Cardiac septum (tissue), 1 donor: ENCODE results near the gene SPATA31C1. TPM values are rescaled to one million over a fixed set of nuclear protein-coding genes. Genes with fewer than 3 reads are reported as not detected.

Experiments
- total RNA-seq: library from RNA; stranded (reverse); fragmentation: NEBNext Ultra II Directional; extraction: Animal tissue kit (Norgen Biotek cat#: 25700); gene quantifications from one replicate; pipeline ENCODE4 v1.2.1, GENCODE V29; 2021
- donor health status: DM: no; HTN: no; CAD: no.

The SPATA31C1 gene
- total RNA-seq, 1 donor from 2014 or later, result not detected

Other genes starting within 250 kb of the SPATA31C1 start
- gene CTSL, start 191.8 kb upstream of the SPATA31C1 start, total RNA-seq, result 116 TPM
- not detected for gene SPATA31E1, start 35.1 kb upstream of the SPATA31C1 start, total RNA-seq
- 1.8 TPM for gene CDK20, start 56.6 kb downstream of the SPATA31C1 start, total RNA-seq
- gene SPATA31C2, start 220.5 kb downstream of the SPATA31C1 start, total RNA-seq, result not detected